Small intestine (tissue), 7 donors: Measurements from ENCODE around the gene SHISAL1. TPM values are rescaled to one million over a fixed set of nuclear protein-coding genes. Genes with fewer than 3 reads are reported as not detected.

Experiments
- DNase-seq, 2 donors: peaks; one replicate each; pipeline versions ENCODE4 v3.0.0 to v3.0.0-alpha.2; 2013
- FAIRE-seq: peaks from 2 replicates; lab custom pipeline; 2012; peaks lifted over from hg19 to GRCh38; lab: Jason Lieb, UNC
- H3K27ac ChIP-seq, 3 donors: one replicate each; pipeline ENCODE4 v1.5.1; 2013; ENCODE audit warnings: low read length in 2 of 3, mild to moderate bottlenecking in 2 of 3, control low read depth in 1 of 3, inconsistent platforms in 1 of 3, low read depth in 1 of 3, moderate library complexity in 1 of 3
- H3K27me3 ChIP-seq, 3 donors: one replicate each; pipeline ENCODE4 v1.6.1; 2013; ENCODE audit warnings: low read length in 3 of 3, inconsistent platforms in 1 of 3; ENCODE audit not compliant: control insufficient read depth in 3 of 3, insufficient read depth in 3 of 3
- H3K36me3 ChIP-seq, 3 donors: one replicate each; pipeline ENCODE4 v1.6.1; 2013; ENCODE audit warnings: low read length in 3 of 3, inconsistent platforms in 1 of 3, low read depth in 1 of 3, mild to moderate bottlenecking in 1 of 3, moderate library complexity in 1 of 3; ENCODE audit not compliant: control insufficient read depth in 3 of 3, insufficient read depth in 2 of 3
- H3K4me1 ChIP-seq, 3 donors: one replicate each; pipeline ENCODE4 v1.6.1; 2013; ENCODE audit warnings: low read length in 2 of 3, inconsistent platforms in 1 of 3, low read depth in 1 of 3, mild to moderate bottlenecking in 1 of 3, moderate library complexity in 1 of 3; ENCODE audit not compliant: control insufficient read depth in 3 of 3, insufficient read depth in 2 of 3
- H3K4me3 ChIP-seq, 3 donors: one replicate each; pipeline ENCODE4 v1.5.1; 2013; ENCODE audit warnings: low read length in 3 of 3, control low read depth in 1 of 3, inconsistent platforms in 1 of 3, low read depth in 1 of 3, mild to moderate bottlenecking in 1 of 3, moderate library complexity in 1 of 3
- H3K9me3 ChIP-seq, 2 donors: one replicate each; pipeline ENCODE4 v1.6.1; 2013; ENCODE audit warnings: low read depth in 1 of 2, low read length in 1 of 2; ENCODE audit not compliant: control insufficient read depth in 2 of 2, insufficient read depth in 1 of 2
- WGBS, 3 donors: extraction: QIAGEN DNeasy Blood & Tissue Kit; methylation state at CpG; one replicate each; pipeline ENCODE4 v1.1.7; 2013; 5-methylcytosine and 5-hydroxymethylcytosine counted together
- polyA plus RNA-seq, 4 donors: library from polyadenylated mRNA; stranded (reverse) in 3 of 4; unstranded in 1 of 4; fragments of 200-250 nt in 3 of 4; fragments of 120-200 nt in 1 of 4; gene quantifications; one replicate each; pipeline versions ENCODE4 v1.2.1 to v1.2.3, GENCODE V29; 2013
- donor health status: healthy with polysubstance abuse.
- donor health status: control.
- donor health status: control.
- donor health status: Bipolar disorder and iron deficiency.
- donor health status: healthy.

The SHISAL1 gene
- polyA plus RNA-seq, 4 donors: under 0.01 to 1.2 (median 0.55) TPM

- WGBS, 3 donors: 20 to 91% (median 77%) methylated on average over 1 to 5 of the region's 5 CpGs
- Histone ChIP-seq H3K9me3 (no peaks in the 10 kb centered on the region), H3K27ac (no peak overlapping the region), H3K4me3 (no peak overlapping the region), H3K27me3 (no peaks in the 10 kb centered on the region), H3K4me1 (no peaks in the 10 kb centered on the region), H3K36me3 (no peaks in the 10 kb centered on the region)
- DNase-seq: no peak
- no peak for FAIRE-seq
These were observed 112.9 kb downstream of the SHISAL1 start for GRCh38 chr22:44199866-44200265.

- Histone ChIP-seq H3K27me3 (no peaks in the 10 kb centered on the region), H3K27ac (no peak overlapping the region), H3K4me1 (no peaks in the 10 kb centered on the region), H3K36me3 (no peaks in the 10 kb centered on the region), H3K9me3 (no peaks in the 10 kb centered on the region), H3K4me3 (no peak overlapping the region)
- FAIRE-seq (no peak), DNase-seq (no peak)
- 71 to 84% (median 79%) methylated on average over 2 of the region's 2 CpGs for WGBS, 3 donors
These were observed 113.6 kb downstream of the SHISAL1 start for GRCh38 chr22:44199164-44199563.

GRCh38 chr22:44197271-44197670 lies 115.5 kb downstream of the SHISAL1 start:
- H3K36me3 ChIP-seq: no peaks in the 10 kb centered on the region
- DNase-seq (no peak), FAIRE-seq (no peak)
- H3K4me1 ChIP-seq: no peaks in the 10 kb centered on the region
- no peak overlapping the region for H3K27ac ChIP-seq
- WGBS, 3 donors: 77 to 90% (median 82%) methylated on average over 2 of the region's 2 CpGs
- H3K4me3 ChIP-seq: no peak overlapping the region
- H3K9me3 ChIP-seq: no peaks in the 10 kb centered on the region
- H3K27me3 ChIP-seq: no peaks in the 10 kb centered on the region

GRCh38 chr22:44196731-44197131 lies 116.0 kb downstream of the SHISAL1 start:
- Histone ChIP-seq H3K27me3 (no peaks in the 10 kb centered on the region), H3K36me3 (no peaks in the 10 kb centered on the region), H3K27ac (no peak overlapping the region), H3K9me3 (no peaks in the 10 kb centered on the region), H3K4me1 (no peaks in the 10 kb centered on the region), H3K4me3 (no peak overlapping the region)
- WGBS, 3 donors: 75 to 81% (median 78%) methylated on average over 10 of the region's 10 CpGs
- FAIRE-seq (no peak), DNase-seq (no peak)

GRCh38 chr22:44196241-44196640 lies 116.5 kb downstream of the SHISAL1 start:
- H3K4me1 ChIP-seq: no peaks in the 10 kb centered on the region
- H3K9me3 ChIP-seq: no peaks in the 10 kb centered on the region
- H3K27me3 ChIP-seq: no peaks in the 10 kb centered on the region
- DNase-seq: no peak
- no peaks in the 10 kb centered on the region for H3K36me3 ChIP-seq
- no peak overlapping the region for H3K27ac ChIP-seq
- 52 to 77% (median 70%) methylated on average over 9 of the region's 9 CpGs for WGBS, 3 donors
- no peak for FAIRE-seq
- no peak overlapping the region for H3K4me3 ChIP-seq

GRCh38 chr22:44195189-44195871 lies 117.4 kb downstream of the SHISAL1 start:
- FAIRE-seq (no peak), DNase-seq (no peak)
- WGBS, 3 donors: 44 to 59% (median 57%) methylated on average over 5 of the region's 5 CpGs
- Histone ChIP-seq H3K27ac (no peak overlapping the region), H3K27me3 (no peaks in the 10 kb centered on the region), H3K9me3 (no peaks in the 10 kb centered on the region), H3K4me3 (no peak overlapping the region), H3K4me1 (no peaks in the 10 kb centered on the region), H3K36me3 (no peaks in the 10 kb centered on the region)

- Histone ChIP-seq H3K27ac (no peak overlapping the region), H3K27me3 (no peaks in the 10 kb centered on the region), H3K4me3 (no peak overlapping the region), H3K36me3 (no peaks in the 10 kb centered on the region), H3K9me3 (no peaks in the 10 kb centered on the region), H3K4me1 (no peaks in the 10 kb centered on the region)
- 86 to 93% (median 92%) methylated on average over 2 of the region's 2 CpGs for WGBS, 3 donors
- FAIRE-seq (no peak), DNase-seq (no peak)
These were observed 118.2 kb downstream of the SHISAL1 start for GRCh38 chr22:44194569-44194968.
